Skeletal muscle satellite cell (primary cell): Measurements from ENCODE around the gene AAGAB.

ENCODE experiments used
- H3K27me3 ChIP-seq: 2 replicates; pipeline ENCODE4 v1.7.0; 2013; ENCODE audit warnings: low read length; ENCODE audit not compliant: control insufficient read depth, insufficient read depth
- H3K36me3 ChIP-seq: 2 replicates; pipeline ENCODE4 v1.7.0; 2013; ENCODE audit warnings: mild to moderate bottlenecking, control low read depth, low read length; ENCODE audit not compliant: insufficient read depth
- H3K4me1 ChIP-seq: 2 replicates; pipeline ENCODE4 v1.7.0; 2013; ENCODE audit warnings: low read length; ENCODE audit not compliant: control insufficient read depth, insufficient read depth
- H3K4me2 ChIP-seq: 2 replicates; pipeline ENCODE4 v1.7.0; 2013; ENCODE audit warnings: mild to moderate bottlenecking, low read length
- H3K4me3 ChIP-seq: 2 replicates; pipeline ENCODE4 v1.7.0; 2013; ENCODE audit warnings: low read length
- H3K9ac ChIP-seq: 2 replicates; pipeline ENCODE4 v1.7.0; 2013; ENCODE audit warnings: mild to moderate bottlenecking, low read depth, low read length, moderate library complexity
- H3K9me3 ChIP-seq: replicated peaks from 2 replicates; pipeline ENCODE4 v1.7.0; 2013; ENCODE audit warnings: mild to moderate bottlenecking, control low read depth, low read length

The AAGAB gene

DNA sequence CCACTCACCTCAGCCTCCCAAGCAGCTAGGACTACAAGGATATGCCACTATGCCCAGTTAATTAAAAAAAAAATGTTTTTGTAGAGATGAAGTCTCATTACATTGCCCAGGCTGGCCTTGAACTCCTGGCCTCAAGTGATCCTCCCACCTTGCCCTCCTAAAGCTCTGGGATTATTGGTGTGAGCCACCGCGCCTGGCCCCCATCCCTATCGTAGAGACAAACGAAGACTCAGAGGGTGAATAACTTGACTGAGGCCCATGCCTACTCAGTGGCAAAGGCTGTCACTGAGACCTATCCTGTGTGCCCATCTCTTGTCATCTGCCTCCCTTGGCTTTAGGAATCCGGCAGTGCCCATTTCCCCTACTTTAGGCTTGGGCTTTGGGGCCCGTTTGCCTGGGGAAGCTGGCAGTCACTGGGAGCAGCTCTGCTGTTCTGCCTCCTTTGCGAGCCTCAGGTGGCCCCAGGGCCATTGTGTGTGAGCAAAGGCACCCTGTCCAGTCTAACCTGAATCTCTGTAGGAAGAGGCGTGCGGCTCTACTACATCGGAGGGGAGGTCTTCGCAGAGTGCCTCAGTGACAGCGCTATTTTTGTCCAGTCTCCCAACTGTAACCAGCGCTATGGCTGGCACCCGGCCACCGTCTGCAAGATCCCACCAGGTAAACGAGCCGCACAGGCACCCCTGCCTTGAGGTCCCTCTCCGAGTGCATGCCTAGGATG lies 70.1 kb downstream of the AAGAB start:
- H3K4me1 ChIP-seq, result peaks cover 57% of the 10 kb centered on the region
- no peaks in the 10 kb centered on the region for H3K27me3 ChIP-seq
- no peaks in the 10 kb centered on the region for H3K9me3 ChIP-seq
- peaks cover 89% of the 10 kb centered on the region for H3K36me3 ChIP-seq
- H3K4me2 ChIP-seq, result no peak overlapping the region
- H3K4me3 ChIP-seq, result no peak overlapping the region
- no peak overlapping the region for H3K9ac ChIP-seq

DNA sequence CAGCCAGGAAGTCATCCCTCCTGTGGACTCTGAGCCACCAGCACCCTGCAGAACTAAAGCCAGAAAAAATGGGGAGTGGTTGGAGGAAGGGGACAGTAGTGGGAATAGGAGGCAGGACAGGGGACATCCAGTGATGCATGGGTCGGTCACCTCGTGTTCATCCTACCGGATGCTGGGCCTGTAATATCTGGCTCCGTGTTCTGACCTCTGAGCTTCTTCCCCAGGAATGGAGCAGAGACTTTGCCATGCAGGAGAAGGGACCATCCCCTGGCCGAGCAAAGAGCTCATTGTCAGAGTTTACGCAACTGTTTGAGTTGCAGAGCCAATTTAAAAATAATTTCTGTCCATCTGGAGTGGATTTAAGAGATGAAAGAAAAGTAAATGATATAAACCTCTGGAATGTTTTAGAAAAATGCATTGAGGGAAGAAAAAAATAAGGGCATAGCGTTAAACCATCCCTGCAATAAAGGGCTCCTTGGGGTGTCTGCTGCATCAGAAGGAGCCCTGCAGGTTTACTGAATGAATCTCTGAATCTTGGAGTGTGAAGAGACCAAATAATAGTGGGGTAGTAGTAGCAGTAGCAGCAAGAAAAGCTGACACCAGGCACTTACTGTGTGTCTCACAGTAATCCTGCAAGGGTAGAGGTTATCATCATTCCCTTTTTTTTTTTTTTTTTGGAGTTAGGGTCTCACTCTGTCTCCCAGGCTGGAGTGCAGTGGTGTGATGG lies 70.9 kb downstream of the AAGAB start:
- Histone ChIP-seq H3K4me2 (no peak overlapping the region), H3K36me3 (peaks cover 88% of the 10 kb centered on the region), H3K27me3 (no peaks in the 10 kb centered on the region), H3K9ac (no peak overlapping the region), H3K9me3 (no peaks in the 10 kb centered on the region), H3K4me3 (no peak overlapping the region), H3K4me1 (peaks cover 56% of the 10 kb centered on the region)

DNA sequence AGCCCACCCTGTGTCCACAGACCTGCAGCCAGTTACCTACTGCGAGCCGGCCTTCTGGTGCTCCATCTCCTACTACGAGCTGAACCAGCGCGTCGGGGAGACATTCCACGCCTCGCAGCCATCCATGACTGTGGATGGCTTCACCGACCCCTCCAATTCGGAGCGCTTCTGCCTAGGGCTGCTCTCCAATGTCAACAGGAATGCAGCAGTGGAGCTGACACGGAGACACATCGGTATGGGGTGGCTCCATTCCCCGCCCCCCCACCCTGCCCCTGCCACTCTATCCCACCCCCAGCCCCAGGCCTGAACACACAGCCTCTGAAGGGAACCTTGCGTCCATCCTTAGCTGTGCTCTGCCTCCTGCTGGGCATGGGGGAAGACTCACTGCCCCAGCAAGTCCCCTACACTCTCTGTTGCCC lies 73.2 kb downstream of the AAGAB start:
- H3K4me2 ChIP-seq, result no peak overlapping the region
- no peak overlapping the region for H3K4me3 ChIP-seq
- peaks cover 74% of the 10 kb centered on the region for H3K36me3 ChIP-seq
- H3K27me3 ChIP-seq, result no peaks in the 10 kb centered on the region
- no peak overlapping the region for H3K9ac ChIP-seq
- no peaks in the 10 kb centered on the region for H3K9me3 ChIP-seq
- H3K4me1 ChIP-seq, result peaks cover 61% of the 10 kb centered on the region

DNA sequence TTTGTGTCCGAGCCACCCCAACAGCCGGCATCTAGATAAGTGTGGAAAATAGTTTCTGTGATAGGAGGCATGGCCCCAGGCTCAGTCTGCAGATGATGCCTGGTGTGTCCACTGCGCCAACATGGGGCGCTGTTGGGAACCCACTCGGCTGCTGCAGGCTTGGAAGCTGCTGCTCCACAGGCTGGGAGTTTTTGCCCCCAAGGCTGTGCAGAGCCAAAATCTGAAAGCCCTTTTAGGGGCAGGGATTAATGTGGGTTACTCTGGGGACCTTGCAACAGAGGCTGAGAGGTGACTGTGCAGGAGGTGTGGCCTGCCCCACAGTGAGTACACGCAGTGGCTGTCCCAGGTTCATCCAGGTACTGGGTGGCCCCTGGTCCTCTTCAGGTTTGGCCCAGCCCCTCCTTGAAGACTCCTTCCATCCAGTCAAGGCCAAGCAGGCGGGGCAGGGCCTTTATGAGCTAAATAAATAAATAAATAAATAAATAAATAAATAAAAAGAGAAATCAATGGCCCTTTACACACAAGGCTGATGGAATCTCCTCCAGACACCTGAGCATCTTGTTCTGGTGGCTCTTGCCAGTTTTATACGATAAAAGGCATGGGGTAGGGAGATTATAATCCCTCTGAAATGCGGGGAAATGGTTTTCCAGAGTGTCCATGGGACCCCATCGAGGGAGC lies 73.8 kb downstream of the AAGAB start:
- no peak overlapping the region for H3K9ac ChIP-seq
- no peaks in the 10 kb centered on the region for H3K27me3 ChIP-seq
- H3K4me3 ChIP-seq, result no peak overlapping the region
- peaks cover 61% of the 10 kb centered on the region for H3K4me1 ChIP-seq
- no peak overlapping the region for H3K4me2 ChIP-seq
- H3K36me3 ChIP-seq, result peaks cover 74% of the 10 kb centered on the region
- H3K9me3 ChIP-seq, result no peaks in the 10 kb centered on the region

DNA sequence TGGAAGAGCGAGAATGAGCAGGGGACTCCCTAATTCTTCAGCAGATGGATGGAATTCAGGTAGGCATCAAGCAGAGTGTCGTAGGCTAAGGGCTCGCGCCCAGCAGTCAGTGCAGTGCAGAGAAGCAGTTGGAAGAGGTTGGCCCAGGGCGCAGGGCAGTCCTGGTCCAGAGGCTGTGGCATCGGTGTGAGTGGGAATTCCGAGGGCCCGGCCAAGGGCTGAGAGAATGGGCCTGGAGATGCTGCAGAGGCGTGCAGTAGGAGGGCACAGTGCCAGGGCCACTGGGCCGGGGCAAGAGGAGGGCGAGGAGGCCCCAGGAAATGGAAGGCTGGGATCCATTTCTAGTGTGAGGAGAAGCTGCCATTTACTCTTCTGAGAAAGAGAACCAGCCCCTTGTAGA lies 74.4 kb downstream of the AAGAB start:
- Histone ChIP-seq H3K4me1 (peaks cover 61% of the 10 kb centered on the region), H3K36me3 (peaks cover 74% of the 10 kb centered on the region)

DNA sequence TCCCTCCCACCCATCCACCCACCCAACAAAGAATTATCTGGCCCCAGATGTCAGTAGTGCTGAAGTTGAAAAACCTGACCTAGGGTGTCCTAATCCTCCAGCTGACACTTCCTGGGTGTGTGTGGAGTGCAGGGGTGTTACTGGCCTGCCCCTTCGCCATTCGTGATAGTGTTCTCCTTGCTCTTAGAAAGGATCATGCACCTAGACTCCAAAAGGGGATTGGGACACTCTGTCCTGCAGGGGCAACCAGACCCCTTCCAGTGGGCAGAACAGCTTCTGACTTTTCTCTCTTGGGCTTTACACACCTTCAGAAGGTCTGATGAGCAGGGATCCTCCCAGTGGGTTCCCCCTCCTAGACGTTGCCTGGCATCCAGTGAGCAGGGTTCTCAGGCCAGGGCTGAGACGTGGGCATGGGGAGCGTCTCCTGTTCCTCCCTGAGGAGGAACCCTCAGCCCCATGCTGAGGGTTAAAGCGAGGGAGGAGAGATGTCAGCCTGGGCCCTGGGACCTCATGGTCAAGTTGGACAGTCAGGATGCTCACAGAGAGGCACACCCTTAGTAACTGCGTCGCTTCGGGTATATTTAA lies 75.0 kb downstream of the AAGAB start:
- Histone ChIP-seq H3K4me1 (peaks cover 62% of the 10 kb centered on the region), H3K4me3 (no peak overlapping the region), H3K9ac (peak overlapping the region; percentile 61), H3K27me3 (no peaks in the 10 kb centered on the region), H3K36me3 (peaks cover 73% of the 10 kb centered on the region), H3K4me2 (no peak overlapping the region), H3K9me3 (no peaks in the 10 kb centered on the region)

More for the DNA sequence above, 74.4 kb downstream of the AAGAB start:
- H3K4me3 ChIP-seq, result no peak overlapping the region
- no peaks in the 10 kb centered on the region for H3K9me3 ChIP-seq
- H3K27me3 ChIP-seq, result no peaks in the 10 kb centered on the region
- H3K9ac ChIP-seq, result no peak overlapping the region
- no peak overlapping the region for H3K4me2 ChIP-seq

DNA sequence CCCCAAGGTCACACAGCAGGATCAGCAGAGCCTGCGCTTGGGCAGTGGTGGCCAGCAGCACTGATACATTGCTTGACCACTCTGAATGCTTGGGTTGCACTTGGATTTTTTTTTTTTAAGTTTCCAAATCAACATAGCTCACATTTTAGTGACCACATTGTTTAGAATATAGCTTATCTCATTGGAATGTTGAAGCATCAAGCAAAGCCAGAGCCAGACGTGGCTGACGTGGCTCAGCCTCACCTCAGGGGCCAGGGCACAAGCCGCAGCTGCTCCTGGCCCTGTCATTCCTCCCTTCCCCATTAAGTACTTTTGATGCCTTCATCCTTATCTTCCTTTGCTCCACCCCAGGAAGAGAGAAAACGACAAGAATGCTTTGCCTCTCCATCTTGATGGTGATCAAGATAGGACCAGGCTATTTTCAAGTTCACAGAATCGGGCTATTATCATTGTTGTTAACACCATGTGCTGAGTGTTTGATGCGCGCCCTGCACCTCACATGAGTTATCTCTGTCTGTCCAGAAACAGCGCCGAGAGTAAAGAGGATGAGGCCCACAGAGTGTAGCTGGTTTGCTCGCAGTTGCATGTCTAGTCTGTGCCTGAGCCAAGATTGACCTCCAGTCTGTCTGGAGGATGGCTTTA lies 75.8 kb downstream of the AAGAB start:
- H3K9ac ChIP-seq, result peak overlapping the region; percentile 67
- no peaks in the 10 kb centered on the region for H3K27me3 ChIP-seq
- H3K4me1 ChIP-seq, result peaks cover 64% of the 10 kb centered on the region
- peak overlapping the region; percentile 14 for H3K4me2 ChIP-seq
- no peaks in the 10 kb centered on the region for H3K9me3 ChIP-seq
- H3K4me3 ChIP-seq, result peak overlapping the region; percentile 2
- peaks cover 72% of the 10 kb centered on the region for H3K36me3 ChIP-seq

DNA sequence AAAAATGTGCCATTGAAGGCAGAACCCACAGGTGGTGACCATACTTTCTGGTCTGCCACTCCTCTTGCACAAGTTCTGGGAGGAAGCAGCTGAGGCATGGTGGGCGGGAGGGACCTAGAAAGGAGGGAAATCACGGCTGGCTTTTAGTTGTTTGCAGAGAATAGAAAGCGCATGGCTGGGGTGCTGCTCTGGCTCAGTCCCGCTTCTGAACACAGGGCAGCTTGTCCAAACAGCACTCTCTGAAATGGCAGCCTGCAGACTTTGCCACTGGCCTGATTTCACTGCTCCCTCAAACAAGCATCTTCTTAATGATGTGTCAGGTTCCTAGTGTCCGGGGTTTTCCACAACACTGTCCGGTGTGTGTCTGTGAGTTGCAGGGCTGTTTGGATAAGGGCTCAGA lies 76.7 kb downstream of the AAGAB start:
- H3K27me3 ChIP-seq, result no peaks in the 10 kb centered on the region
- H3K36me3 ChIP-seq, result peaks cover 75% of the 10 kb centered on the region
- H3K4me1 ChIP-seq, result peaks cover 58% of the 10 kb centered on the region
- peak overlapping the region; percentile 67 for H3K9ac ChIP-seq
- H3K9me3 ChIP-seq, result no peaks in the 10 kb centered on the region
- peak overlapping the region; percentile 14 for H3K4me2 ChIP-seq
- no peak overlapping the region for H3K4me3 ChIP-seq

DNA sequence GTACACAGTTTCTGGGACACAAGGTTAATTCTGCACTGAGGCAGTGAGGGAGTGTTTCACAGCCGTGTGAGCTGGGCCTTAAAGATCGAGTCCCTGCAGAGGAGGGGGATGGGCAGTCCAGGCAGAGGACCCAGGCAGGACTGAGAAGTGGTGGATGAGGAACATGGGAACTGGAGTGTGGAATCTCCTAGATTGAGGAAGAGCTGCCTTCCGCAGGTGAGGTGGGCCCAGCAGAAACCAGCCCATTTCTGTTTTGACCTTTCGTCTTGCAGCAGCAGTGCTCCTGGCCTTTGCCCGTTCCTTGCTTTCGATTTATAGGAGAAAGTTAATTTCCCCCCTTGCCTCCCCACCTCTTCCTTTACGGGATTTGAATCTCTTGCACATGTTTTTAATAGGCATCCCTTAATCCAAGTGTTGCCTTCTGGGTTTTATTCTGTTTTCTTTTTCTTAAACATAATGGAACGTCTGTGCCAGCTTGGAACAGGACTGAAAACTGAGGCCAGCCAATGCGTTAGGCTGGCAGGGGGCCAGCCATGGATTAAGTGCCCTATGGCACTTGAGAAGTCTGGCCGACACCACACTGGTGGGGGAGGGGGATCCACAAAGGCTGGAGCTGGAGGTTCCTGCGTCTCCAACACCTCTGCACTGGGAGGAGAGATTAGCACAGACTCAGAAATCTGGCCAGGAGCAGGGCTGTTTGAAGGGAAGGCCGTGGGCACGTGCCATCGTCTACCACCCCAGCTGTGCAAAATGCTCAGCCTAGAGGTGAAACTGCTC lies 78.1 kb downstream of the AAGAB start:
- peak overlapping the region; percentile 7 for H3K9ac ChIP-seq

DNA sequence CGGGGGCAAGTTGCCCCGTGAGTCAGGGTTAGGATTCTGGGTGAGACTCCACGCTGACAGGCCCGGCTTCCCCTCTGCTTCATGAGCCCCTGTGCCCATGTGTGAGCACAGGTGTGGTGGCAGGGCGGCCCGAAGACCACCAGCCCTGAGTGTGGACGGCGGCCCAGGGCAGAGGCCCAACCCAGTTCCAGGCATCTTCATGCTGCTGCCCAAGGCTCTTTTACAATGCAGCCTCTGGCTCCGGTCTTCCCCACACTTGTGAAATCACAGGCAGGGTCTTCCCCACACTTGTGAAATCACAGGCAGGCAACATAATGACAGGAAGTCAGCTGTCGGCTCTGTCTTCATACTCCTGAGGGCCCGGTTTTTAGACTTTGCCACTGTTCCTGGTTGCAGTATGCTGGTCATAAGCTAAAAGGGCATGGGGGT lies 78.8 kb downstream of the AAGAB start:
- no peaks in the 10 kb centered on the region for H3K27me3 ChIP-seq
- no peak overlapping the region for H3K4me3 ChIP-seq
- H3K36me3 ChIP-seq, result peaks cover 80% of the 10 kb centered on the region
- peaks cover 74% of the 10 kb centered on the region for H3K4me1 ChIP-seq
- peak overlapping the region; percentile 7 for H3K9ac ChIP-seq
- H3K9me3 ChIP-seq, result no peaks in the 10 kb centered on the region
- H3K4me2 ChIP-seq, result no peak overlapping the region

More for the DNA sequence above, 78.1 kb downstream of the AAGAB start:
- H3K36me3 ChIP-seq, result peaks cover 76% of the 10 kb centered on the region
- no peak overlapping the region for H3K4me2 ChIP-seq
- peaks cover 68% of the 10 kb centered on the region for H3K4me1 ChIP-seq
- no peaks in the 10 kb centered on the region for H3K9me3 ChIP-seq
- H3K27me3 ChIP-seq, result no peaks in the 10 kb centered on the region
- no peak overlapping the region for H3K4me3 ChIP-seq
